Epithelial cell of proximal tubule (primary cell): ENCODE measurements around the gene LRRC74A. TPM values are rescaled to one million over a fixed set of nuclear protein-coding genes. Genes with fewer than 3 reads are reported as not detected.
"Not testable (repeated sequence)": the region's sequence is repeated elsewhere in the genome, so short reads cannot be mapped to it uniquely, and the experiment has no call there.

Experiments
- DNase-seq: peaks from one replicate; pipeline ENCODE4 v3.0.0-alpha.2; 2011; ENCODE audit warnings: low read depth
- H3K4me3 ChIP-seq: 2 replicates; pipeline ENCODE4 v1.5.1; 2011; ENCODE audit warnings: low read depth, mild to moderate bottlenecking, low read length
- total RNA-seq: library from RNA; depleted of rRNA; stranded (reverse); fragments of >200 nt; gene quantifications from 2 replicates; pipeline ENCODE4 v1.2.3, GENCODE V29; 2015
- TF ChIP-seq, protein P1 (sequence below): conservative IDR thresholded peaks from 2 replicates; pipeline ENCODE4 v1.5.1; 2012; ENCODE audit warnings: low read depth, mild to moderate bottlenecking, low read length

LRRC74A gene
- total RNA-seq, 1 donor from 2014 or later, result not detected

DNA sequence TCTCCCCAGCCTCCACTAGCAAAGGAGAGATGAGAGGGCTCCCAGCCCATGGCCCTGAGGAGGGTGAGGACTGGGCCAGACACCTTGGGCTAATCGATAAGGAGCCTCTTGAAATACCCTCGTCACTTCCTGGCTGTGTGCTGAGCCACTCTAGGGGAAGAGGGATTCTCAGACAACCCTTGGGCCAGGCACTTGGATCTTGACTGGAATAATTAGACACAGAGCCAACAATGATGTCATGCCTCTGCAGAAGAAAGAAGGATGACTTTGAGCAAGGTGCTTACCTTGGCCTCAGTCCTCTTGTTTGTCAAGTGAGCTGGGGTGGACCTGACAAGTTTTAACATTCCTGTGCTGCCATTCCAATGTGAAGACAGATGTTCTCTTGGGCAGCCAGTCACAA lies 83.1 kb downstream of the LRRC74A start:
- TF ChIP-seq, protein P1, sequence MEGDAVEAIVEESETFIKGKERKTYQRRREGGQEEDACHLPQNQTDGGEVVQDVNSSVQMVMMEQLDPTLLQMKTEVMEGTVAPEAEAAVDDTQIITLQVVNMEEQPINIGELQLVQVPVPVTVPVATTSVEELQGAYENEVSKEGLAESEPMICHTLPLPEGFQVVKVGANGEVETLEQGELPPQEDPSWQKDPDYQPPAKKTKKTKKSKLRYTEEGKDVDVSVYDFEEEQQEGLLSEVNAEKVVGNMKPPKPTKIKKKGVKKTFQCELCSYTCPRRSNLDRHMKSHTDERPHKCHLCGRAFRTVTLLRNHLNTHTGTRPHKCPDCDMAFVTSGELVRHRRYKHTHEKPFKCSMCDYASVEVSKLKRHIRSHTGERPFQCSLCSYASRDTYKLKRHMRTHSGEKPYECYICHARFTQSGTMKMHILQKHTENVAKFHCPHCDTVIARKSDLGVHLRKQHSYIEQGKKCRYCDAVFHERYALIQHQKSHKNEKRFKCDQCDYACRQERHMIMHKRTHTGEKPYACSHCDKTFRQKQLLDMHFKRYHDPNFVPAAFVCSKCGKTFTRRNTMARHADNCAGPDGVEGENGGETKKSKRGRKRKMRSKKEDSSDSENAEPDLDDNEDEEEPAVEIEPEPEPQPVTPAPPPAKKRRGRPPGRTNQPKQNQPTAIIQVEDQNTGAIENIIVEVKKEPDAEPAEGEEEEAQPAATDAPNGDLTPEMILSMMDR, result no peak
- no peak for DNase-seq
- H3K4me3 ChIP-seq, result no peak overlapping the region

DNA sequence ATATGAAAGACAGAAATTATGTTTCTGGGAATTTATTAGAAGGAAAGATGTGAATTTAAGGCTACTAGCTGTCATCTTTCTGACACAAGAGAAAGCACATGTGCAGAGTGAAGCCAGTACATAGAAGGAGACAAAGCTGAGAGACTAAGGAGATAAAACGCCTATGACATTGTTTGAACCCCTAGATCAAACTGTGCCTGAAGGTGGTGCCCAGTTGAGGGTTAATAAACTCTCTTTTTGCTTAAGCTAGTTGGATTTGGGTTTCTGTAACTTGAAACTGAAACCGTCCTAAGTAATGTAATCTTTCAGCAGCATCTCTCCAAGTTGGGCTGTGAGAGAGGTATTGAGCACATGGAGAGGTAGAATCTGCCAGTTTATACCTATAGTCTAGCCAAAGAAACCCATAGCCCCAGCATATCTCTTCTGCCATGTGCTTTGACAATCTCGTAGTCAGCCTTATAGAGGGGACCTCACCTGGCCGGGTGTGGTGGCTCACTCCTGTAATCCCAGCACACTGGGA lies 84.2 kb downstream of the LRRC74A start:
- H3K4me3 ChIP-seq, result no peak overlapping the region
- TF ChIP-seq, protein P1, result no peak
- no peak for DNase-seq

DNA sequence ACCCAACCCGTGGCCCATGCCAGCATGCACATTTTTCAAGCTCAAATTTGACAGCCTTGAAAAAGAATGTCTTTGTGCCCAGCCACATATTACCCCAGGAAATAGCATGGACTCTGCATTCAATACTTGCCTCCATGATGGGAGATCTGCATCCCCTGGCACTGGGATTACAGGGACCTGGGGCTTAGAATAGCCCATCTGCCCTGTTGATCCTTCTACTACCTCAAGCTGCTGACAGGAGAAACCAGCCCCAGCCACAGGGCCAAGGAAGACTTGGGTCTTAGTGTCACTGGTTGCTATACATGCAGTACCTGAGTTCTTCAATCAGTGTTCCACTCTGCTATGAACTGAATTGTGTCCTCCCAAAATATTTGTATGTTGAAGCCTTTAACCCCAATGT lies 85.3 kb downstream of the LRRC74A start:
- H3K4me3 ChIP-seq, result no peak overlapping the region
- TF ChIP-seq, protein P1, result no peak
- no peak for DNase-seq

DNA sequence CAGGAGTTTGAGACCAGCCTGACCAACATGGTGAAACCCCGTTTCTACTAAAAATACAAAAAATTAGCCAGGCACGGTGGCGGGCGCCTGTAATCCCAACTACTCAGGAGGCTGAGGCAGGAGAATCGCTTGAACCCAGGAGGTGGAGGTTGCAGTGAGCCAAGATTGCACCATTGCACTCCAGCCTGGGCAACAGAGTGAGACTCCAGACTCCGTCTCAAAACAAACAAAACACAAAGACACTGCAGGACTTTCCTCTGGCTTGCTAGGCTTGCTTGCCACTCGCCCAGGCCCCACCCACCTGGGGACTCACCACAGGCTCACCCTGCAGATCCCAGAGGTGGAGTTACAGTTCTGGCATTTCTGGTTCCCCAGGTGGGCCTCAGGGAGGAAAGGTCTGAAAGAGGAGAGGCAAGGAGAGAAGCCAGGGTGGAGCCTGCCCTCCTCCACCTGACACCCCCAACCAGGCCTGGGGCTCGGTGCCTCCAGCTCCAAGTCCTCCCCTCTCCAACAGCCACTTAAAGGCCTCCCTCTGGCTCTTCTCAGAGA lies 88.4 kb downstream of the LRRC74A start:
- DNase-seq, H3K4me3 ChIP-seq: not testable (repeated sequence)

DNA sequence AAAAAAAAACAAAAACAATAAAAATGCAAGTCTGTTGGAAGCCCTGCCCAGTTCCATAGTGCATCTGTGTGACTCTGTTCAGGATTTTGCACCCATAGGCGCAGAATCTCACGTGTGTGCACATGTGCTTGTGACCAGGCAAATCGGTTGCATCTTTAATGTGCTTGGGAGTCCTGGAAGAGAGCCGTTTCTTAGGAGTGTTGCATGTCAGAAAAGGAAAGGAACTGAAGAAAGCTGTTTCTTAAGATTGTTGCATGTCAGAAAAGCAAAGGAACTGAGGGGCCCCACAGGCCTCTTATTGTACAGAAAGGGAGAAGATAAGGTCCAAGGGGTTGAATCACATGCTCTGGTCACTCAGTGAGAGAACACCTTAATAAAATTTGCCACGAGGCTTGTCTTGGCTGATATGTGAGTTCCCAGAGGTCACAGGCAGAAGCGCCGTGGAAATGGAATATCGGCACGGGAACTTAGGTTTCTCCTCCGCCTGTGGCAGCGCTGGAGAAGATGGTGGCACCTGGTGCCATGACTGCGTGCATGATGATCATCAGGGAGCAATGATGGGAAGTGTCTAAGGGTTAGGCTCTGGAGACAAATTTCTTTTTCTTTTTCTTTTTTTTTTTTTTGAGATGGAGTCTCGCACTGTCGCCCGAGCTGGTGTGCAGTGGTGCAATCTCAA lies 90.0 kb downstream of the LRRC74A start:
- TF ChIP-seq, protein P1, result no peak
- no peak overlapping the region for H3K4me3 ChIP-seq
- no peak for DNase-seq

DNA sequence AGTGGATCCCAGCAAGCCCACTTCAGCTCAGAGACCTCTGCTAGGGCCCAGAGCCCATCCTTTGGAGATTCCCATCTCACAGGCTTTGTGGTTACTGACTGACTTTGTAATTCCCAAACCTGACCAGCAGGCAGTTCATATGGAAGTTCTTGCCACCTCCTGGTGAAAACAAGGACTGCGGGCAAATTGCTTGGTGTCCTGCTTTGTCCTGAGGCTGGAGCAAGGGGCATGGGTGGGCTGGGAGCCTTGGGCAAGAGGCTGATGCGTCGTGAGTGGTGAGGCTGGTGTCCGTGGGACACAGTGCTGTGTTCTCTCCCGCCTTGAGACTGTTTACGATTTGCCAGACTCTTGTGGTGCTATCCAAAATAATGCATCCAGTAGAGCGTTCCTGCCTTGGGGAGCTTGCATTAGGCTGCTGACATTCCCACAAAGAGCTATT lies 91.0 kb downstream of the LRRC74A start:
- no peak for DNase-seq
- no peak overlapping the region for H3K4me3 ChIP-seq
- TF ChIP-seq, protein P1, result peak; percentile 92

DNA sequence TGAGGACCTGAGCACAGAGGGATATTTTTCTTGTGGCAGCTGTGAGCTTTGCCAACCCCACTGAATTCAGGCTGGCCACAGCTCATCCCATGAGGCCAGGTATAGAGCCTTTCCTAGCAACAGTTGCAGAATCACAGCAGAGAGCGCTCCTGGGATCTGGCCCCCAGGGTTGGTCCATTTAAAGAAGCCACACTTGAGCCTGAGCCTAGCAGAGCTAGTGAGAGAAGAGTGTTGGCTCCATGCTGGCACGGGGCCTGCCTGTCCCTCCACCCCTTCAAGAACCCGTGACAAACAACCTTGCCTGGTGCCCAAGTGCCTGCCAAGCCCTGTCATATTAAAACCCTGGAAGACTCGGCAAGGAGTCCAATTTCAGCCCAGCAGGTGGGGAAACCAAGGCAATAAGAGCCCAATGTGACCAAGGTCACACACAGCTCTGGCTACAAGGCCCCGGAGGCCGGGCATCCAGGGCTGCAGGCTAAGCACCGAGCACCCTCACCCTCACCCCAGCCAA lies 91.6 kb downstream of the LRRC74A start:
- no peak overlapping the region for H3K4me3 ChIP-seq
- DNase-seq, result no peak
- TF ChIP-seq, protein P1, result no peak
